HG02763 (cell line): ENCODE measurements around the gene RAB5B.
A peak's percentile ranks its signal among the peaks of the same experiment; 100 is the strongest.

Experiments used
- ATAC-seq: cut with Tn5 transposase; IDR thresholded peaks from one replicate; pipeline ENCODE4 v1.9.1; 2021; ENCODE audit warnings: mild to moderate bottlenecking, moderate library complexity; ENCODE audit not compliant: unreplicated experiment

The RAB5B gene, protein sequence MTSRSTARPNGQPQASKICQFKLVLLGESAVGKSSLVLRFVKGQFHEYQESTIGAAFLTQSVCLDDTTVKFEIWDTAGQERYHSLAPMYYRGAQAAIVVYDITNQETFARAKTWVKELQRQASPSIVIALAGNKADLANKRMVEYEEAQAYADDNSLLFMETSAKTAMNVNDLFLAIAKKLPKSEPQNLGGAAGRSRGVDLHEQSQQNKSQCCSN

DNA sequence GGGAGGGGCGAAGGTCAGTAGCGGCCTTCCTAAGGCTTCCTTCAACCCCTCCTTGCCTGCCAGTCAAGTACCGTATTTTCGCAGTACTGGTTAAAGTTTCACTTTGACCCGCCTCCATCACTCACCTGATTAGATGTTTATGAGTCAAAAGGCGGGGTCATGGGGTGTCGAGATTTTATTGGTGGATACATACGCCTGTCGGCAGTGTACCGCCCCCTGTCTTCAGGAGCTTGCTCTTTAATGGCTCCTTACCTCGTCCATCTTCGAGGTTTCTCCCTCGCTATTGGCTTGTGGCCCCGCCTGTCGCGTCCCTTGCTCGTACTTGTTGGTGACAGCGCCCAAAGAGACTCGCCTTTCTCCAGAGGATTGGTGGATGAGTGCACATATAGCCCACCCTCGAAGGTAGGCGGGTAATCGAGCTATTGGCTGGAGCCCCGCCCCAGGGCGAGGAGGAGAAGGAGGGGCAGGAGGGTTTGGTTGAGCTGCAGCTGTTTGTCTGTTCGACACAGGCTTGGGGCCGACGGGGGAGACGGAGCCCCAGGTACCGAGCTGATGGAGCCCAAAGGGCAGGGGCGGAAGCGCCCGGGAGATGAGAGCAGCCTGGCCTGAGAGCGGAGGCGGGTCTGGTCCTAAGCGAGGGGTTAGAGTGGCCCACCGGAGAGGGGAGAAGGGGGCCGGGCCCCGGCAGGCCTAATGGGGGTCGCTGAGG is at the start of gene RAB5B:
Gene RAB5B, plus strand, starts transcription at position 480 of the 709 bp plus-strand sequence. CDS start 12,883 bp downstream, outside the sequence.
- ATAC-seq, result peak; percentile 88

DNA sequence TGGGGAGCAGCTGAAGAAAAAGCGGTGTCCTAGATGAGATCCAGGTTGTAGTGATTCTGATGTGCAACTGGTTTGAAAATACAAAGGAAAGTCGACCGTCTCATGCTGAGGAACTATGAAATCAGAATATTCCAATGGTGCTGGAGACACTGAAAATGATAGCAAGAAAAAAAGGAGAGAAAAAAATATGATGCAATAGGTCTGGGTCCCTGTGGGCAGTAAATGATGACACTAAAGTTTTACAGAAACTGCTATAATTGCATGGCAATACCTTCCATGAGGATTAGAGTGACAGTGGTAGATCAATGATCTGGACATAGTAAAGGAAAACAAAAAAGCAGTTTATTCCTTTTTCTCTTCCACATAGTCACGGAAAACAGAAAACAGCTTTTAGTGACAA is 48.5 kb upstream of the RAB5B start:
- no peak for ATAC-seq

DNA sequence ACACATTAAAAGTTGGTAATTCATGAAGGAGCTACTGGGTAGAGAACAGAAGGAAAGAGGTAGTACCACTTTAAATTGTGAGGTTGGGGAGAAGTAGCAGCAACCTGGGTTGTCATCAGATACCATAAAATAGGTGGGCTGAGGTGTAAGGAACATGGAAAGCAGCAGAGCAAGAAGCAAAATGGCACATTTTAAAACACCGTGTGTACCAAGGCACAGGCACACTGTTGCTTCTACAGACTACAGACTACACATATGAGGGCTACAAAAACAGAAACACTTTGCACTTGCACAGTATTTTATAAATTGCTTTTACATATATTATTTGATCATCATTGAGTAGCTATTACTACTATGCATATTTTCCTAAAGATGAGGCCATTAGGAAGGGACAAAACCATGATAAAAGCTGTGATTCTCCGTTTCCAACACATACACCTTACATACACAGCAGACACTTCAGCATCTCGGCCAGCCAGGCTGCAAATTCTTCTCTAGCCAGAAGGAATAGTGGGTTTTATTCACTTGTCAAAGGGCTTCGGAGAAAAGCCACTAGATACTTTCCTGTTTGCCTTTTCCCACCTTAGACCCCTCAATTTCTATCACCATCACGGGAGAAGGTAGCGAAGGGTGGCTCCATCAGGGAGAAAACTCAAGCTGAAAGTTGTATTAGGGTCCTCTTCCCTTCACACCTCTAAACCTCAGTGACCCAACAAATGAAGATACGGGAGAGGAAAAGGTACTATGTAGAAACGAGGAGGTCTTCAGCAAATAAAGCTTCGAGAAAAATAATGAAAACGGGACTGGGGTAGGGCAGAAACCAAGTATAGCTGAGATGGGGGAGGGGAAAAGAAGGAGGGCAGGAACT is 47.8 kb upstream of the RAB5B start:
- ATAC-seq, result no peak

DNA sequence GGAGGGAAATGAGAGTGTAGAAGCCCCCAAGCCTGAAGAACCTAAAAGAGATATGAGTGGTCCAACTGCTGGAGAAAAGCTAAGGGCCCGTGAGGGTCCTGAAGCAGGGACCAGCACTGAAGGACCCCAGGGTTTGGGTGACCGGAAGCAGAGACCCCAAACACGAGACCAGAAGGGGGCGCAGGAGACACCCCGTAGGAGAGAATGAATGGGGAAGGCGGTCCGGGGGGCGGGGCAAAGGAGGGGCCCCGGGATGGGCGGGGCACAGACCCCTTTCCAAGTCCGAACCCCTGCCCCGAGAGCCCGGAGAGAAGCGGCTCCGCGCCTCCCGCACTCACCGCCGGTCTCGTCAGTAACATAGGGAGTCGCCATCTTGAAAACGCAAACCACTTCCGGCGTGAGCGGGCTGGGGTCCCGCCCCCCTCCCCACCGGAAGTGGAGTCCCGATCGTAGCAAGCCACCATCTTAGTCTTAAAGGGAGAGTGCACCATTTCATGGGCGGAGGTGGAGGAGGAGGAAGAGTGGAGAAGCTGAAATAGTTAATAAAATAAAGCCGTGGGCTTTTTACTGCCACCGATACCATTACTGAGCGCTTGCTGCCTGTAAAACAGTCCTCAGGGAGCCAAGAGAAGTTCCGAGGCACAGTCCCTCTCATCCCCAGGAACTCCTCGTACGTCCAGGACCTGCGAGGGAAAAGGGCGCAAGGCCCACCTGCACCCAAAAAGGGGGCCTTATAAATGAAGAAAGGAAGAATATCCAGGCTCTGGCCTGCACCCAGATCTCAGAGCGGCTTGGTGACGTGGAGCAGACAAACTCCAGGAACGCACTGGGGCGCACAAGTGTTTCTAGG is 46.9 kb upstream of the RAB5B start:
- ATAC-seq, result peak; percentile 43

DNA sequence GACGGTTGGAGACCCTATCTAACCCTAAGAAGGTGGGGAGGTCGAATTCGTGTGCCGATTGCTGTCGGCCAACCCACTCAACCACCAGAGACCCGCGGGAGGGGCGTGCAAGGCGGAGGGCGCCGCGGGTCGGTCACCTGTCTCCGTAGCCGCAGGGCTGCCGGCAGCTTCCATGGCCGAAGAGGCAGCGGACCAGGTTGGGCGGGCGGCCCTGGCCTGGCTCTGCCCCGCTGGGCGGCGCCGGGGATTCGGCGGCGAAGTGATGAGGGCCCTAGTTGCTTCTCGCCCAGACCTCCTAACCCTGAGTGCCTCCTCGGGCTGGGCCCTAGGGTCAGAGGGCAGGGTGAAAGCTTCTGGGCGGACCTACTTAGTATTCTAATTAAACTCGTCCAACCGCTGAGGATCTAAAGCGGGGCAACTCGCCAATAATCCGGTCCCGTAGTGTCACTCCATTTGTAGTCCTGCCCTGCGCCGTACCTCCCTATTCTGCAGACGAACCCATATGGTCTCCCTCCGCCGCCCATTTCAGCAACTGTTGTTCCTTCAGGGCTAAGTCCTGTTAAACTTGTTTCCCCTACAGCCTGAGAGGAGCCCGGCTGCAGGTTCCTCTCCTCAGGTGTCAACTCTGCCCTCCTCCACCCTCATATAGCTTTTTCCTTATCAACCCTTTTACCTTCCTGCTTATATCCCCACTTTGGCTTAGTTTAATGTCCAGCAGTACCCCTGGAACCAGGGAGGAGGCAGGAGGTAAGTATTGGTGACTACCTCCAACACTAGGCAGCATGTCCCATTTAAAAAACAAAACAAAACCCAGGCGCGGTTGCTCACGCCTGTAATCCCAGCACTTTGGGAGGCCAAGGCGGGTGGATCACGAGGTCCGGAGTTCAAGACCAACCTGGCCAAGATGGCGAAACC is 46.0 kb upstream of the RAB5B start, which contains the start of gene PYM1:
Gene PYM1, minus strand, starts transcription at position 307 of the 915 bp plus-strand sequence. Its CDS starts 133 bp downstream, at position 174.
- ATAC-seq, result peak; percentile 34

DNA sequence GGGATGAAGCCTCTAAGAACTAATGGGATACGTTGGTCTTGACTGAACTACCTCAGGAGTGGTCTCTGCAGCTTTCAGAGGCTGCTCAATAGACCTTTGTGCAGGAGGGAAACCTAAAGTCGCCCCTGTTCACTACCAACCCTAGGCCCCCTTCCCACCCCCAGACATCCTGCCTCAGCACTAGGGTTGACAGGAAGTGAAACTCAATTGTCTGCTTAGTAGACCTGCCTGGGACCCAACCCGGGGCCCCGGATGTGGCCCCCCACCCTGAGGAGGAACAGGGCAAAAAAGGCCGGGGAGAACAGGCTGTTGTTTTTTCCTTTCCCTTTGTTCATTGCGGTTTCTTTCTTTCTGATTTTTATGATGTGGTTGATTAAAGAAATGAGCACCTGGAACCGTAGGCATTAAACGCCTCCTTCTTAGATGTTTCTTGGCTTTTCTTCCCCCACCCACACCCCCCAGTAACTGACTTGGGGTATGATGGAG is 44.5 kb upstream of the RAB5B start:
- peak; percentile 31 for ATAC-seq

DNA sequence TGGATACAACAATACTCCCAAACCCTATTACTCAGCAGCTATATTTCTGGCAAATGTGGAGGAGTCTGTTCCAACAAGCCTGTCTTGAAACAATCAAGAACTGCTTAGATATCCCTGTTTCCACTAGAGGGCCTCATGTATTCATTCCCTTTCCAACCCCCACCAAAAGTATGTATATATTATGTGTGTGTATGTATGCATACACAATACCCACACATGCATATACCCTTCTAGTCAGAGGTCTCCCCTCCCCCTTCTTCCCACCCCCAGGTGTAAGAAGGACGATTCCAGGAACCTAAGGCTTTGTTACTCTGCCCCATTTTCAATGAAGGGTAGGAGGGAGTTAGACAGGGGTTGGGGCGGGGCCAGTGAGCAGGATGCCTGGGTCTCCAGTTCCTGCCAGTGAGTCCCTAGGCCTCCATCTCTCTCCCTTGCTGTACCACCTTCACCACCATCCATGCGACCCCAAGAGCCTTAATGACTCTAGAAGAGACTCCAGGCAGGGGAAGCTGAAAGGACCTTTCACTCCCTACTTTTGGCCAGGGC is 43.0 kb upstream of the RAB5B start, which contains the start of gene DGKA:
Gene DGKA, plus strand, starts transcription at position 392 of the 546 bp plus-strand sequence. CDS start 5,342 bp downstream, outside the sequence.
- ATAC-seq, result no peak

DNA sequence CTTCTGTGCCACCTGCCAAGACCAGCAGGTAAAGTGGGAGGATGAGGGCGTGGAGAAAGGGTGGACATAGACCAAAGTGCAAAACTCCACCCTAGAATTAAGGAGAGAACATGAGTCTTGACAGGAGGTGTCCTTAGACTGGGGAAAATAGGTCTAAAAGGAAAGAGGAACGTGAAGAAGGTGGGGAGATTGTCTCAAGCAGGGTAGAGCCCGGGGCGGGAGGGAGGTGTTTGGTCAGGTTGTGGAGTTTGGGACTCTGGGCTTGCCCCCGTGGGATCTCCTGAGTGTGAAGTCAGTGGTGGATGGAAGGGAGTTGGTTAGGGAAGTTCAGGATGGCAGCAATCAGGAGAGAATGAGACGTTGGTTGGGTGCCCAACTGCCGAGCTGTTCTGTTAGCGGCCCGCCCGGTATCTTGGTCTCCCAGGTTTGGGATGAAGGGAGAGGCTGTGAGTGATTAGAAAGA is 42.5 kb upstream of the RAB5B start:
- ATAC-seq, result no peak

DNA sequence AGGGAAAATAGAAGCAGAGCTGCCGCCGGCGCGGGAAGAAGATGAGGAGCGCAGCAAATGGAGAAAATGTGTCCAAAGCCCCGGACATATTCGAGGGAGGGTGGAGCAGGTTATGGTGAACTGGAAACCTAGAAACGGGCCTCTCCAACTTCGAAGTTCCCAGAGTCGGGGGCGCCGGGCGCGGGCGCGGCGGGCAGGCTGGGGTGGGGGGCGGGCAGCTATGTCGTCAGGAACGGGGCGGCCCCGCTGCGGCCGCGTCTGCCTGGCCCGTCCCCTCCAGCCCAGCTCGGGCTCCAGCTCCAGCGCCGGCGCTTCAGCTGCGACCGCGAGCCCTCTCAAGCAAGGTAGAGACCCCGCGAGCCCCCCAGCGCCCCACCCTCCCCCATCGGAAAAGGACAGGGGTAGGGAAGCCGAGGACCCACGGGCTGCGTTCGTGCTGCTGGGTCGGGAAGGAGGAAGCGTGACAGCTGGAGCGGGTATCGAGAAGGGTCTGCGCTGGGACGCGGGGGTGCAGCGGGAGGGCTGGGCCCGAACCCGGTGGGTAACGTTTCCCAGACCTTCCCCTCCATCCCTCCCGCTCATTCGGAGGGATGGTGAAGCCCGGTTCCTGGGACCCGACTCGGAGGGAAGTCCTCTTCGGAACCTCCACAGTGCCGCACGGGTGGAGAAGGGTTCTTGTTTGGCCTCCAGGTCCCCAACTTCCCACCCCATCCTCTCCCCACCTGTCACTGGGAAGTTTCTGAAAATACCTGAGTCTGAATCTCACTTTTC is 41.9 kb upstream of the RAB5B start:
- ATAC-seq, result no peak

DNA sequence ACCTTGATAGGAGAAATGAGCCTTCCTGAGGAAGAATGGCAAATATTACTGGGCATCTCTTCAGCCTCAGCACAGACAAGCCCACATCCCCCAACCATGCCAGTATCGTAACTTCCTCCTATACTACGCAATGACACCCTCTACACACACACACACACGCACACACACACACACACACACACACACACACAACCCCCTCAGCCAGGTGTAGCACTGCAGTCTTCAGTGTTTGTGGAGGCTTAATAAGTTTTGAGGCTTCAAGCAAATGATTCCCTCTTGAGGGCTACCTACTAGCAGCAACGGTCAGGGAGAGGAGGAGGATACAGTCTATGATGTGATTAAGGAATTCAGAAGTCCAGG is 41.3 kb upstream of the RAB5B start:
- ATAC-seq, result no peak

DNA sequence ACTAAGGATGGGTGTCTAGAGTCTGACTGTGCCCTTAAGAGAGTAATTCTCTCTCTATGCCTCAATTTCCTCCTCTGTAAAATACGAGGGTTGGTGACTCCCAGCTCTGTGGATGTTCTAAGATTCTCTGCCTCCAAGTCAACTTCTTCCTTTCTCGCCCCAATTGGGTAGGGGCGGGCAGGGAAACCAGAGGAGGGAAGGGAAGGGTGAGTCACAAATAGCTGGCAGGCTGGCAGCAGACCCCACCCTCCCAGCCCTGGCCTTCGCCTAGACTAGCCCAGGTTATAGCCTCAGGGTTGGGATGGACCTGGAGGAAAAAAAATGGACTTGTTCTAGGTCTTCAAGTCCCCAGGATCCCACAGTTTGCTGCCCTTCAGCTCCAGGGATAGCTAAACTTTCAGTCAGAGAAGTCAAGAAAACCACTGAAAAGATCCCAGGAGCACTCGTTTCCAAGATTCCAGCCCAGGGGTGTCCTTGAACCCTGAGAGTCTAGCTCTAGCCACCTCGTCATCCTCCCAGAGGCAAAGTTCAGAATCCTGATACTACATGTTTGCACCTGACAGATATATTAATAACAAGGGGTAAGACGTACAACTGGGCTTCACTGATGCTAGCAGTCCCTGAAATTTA is 40.6 kb upstream of the RAB5B start:
- no peak for ATAC-seq

DNA sequence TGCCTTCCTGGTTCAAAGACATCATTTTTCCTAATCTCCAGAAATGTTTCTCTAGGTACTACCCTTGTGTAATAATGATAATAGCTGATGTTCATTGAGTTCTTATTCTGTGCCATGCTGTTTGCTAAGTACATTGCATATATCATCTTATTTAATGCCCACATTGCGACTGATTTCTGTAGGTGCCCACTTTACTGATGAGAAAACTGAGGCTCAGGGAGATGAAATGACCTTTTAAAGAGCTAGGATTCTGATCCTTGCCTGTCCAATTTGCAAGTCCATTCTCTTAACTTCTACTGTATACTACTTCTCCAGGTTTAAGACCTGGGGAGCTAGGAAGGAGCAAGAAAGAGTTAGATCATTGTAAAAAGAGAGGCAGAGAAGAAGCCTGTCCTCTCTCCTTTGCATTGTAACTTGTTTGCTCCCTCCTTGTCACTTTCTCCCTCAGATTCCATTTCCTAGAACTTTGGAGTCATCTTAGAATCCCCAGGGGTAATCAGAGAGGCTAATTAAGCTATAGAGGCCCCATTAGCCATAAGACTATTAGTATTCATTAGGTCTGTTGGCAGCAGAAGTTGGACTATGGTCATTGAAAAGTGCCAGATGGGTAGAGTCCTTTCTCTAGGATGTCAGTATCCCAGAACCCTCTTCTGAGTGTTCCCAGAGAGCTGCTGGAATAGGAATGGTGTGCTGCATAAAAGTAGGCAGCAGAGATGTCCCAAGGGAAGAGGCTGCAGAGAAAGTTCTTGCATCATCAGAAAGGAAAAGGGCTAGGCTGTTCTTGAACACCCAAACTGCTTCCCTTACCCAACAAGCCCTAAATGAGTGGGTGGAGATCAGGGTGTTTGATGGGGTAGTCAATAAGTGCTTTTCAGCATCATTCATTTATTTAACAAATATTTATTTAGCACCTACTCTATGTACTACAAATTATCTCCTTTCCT is 39.8 kb upstream of the RAB5B start:
- ATAC-seq, result no peak

DNA sequence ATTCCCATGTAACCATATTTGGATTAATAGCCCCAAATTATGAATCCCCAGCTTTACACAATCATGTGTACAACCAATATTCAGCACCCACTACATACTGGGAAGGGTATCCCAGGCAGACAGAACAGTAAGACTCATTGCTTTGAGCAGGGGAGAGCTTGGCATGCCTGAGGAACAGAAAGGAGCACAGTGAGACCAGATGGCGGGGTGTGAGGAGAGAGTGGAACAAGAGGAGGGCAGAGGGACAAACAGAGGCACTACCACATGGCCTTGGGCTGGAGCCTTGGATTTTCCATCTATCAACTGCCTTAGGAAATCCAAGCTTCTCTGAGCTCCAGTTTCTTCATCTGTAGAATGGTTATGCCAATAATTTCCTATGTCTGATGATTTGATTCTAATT is 39.1 kb upstream of the RAB5B start:
- no peak for ATAC-seq

DNA sequence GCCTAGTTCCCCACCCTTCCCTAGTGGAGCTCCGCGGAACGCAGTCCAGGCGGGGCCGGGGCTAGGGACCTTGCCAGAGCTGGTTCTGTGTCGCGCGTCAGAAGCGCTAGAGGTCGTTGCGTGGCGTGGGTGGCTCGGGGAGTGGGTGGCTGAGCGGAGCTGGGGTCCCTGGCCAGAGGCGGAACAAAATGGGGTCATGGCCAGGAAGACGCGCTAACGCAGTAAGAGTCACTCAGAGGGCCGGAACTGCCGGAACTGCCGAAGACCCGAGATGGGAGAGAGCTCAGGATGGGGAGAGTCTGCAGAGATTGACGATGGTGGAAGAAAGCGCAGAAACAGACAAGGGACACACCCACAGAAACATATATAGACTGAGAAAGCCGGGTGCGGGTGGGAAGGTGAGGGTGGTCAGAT is 38.1 kb upstream of the RAB5B start:
- ATAC-seq, result no peak

DNA sequence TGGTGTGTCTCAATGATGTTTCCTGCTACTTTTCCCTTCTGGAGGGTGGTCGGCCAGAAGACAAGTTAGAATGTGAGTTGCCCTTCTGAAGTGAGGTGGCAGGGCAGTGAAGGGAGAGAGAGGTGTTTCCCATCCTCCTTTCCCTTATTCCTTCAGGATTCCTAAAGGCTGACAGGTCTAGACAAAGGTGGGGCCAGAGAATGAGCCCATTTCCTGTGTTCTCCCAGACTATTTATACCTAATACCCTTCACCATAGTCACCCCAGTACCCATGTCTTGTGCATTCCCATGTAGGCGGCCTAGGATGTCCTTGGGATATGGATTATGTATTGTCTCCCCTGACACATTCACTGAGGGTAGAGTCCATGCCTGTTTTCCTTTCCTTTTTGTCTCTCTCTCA is 35.9 kb upstream of the RAB5B start:
- no peak for ATAC-seq

DNA sequence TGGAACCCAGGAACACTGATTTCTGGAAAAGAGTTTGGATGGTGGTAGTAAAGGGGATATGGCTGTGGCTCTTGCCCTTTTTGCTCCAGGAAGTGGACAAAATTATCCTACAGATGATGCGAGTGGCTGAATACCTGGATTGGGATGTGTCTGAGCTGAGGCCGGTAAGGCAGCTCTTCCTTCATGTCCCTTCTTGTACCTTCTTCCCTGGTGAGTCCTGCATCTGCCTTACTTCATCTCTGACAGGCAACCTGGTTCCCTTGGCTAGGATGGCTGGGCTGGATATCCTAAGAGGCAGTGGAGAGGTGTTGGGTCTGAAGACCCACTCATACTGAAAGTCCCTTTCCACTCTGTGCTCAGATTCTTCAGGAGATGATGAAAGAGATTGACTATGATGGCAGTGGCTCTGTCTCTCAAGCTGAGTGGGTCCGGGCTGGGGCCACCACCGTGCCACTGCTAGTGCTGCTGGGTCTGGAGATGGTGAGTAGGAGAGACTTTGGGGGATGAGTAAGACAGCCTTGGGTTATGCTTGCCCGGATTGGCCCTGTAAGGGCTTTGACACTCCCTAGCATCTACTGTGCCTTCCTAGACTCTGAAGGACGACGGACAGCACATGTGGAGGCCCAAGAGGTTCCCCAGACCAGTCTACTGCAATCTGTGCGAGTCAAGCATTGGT is 34.9 kb upstream of the RAB5B start:
- no peak for ATAC-seq
